H1 (cell line): Measurements from ENCODE around the gene SFXN2. TPM values are rescaled to one million over a fixed set of nuclear protein-coding genes. Genes with fewer than 3 reads are reported as not detected.

Experiments
- CBX5 ChIP-seq: fragments of 300-800, 300-1000 bp; sonication (generic); IDR thresholded peaks from 2 replicates; pipeline ENCODE4 v1.7.1; 2016; ENCODE audit warnings: antibody characterized with exemption, low read length, low read depth
- CHD1 ChIP-seq: IDR thresholded peaks from 2 replicates; pipeline ENCODE4 v1.6.1; 2012; ENCODE audit warnings: low read depth, low read length, improper control_type of control experiment
- JUND ChIP-seq: IDR thresholded peaks from 2 replicates; pipeline ENCODE4 v1.6.1; 2011; ENCODE audit warnings: mild to moderate bottlenecking, improper control_type of control experiment, low read length
- MAFK ChIP-seq: IDR thresholded peaks from 2 replicates; pipeline ENCODE4 v1.6.1; 2012; ENCODE audit warnings: low read depth, mild to moderate bottlenecking, improper control_type of control experiment, low read length
- RFX5 ChIP-seq: IDR thresholded peaks from 2 replicates; pipeline ENCODE4 v1.6.1; 2011; ENCODE audit warnings: low read depth, low read length, improper control_type of control experiment, borderline replicate concordance
- USF2 ChIP-seq: IDR thresholded peaks from 2 replicates; pipeline ENCODE4 v1.6.1; 2011; ENCODE audit warnings: low read length, improper control_type of control experiment
- polyA plus RNA-seq, 7 experiments: library from polyadenylated mRNA; depleted of rRNA in 3 of 7; stranded (reverse) in 5 of 7; unstranded in 2 of 7; fragments of >200 nt in 5 of 7; fragments of 200-250 nt in 2 of 7; gene quantifications; 1 replicate in 5 of 7; 2 replicates in 1 of 7; 4 replicates in 1 of 7; pipeline versions ENCODE4 v1.2.1 to v1.2.3, GENCODE V29; 2011 to 2013; ENCODE audit warnings: missing spikeins in 2 of 7, mixed read lengths in 2 of 7
- total RNA-seq: library from RNA; stranded (reverse); fragmentation: NEBNext Ultra II Directional; extraction: Animal tissue kit (Norgen Biotek cat#: 25700); gene quantifications from 2 replicates; pipeline ENCODE4 v1.2.1, GENCODE V29; 2021

Gene SFXN2
- total and polyA plus RNA-seq, 2 of the 8 experiments (the other 6 are each of a cell fraction or from before 2014, with no cell fraction given), result 20.5 to 23.5 TPM

DNA sequence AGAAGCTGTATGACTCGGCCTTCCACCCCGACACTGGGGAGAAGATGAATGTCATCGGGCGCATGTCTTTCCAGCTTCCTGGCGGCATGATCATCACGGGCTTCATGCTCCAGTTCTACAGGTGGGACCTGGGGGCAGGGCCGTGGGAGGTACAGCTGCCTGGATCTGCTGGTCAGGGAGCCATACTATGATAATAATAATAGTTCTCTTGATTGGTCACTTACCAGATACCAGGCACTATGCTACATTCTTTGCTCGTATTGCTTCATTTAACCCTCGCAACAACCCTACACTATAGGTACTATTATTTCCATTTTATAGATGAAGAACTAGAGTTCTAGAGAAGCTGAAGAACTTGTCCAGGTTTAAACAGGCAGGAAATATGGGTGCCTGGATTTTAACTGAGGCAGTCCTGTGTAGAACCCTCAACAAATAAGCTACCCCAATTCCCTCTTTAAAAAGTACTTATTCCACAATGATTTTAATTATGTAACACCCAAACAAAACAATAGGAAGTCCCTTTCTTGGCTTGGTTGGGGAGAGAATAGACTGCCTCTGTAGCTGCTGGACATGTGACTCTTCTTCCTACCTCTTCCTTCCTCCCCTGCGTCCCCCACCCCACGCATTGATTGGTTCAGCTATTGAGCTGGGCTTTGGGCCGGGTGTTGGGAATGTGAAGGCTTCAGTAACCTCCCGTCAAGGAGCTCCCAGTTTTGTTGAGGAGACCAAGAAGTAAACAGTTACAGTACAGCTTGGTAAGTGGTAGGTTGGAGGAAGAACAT lies 12.8 kb downstream of the SFXN2 start (continued):
- TF ChIP-seq USF2 (no peak), RFX5 (no peak), CHD1 (no peak), MAFK (no peak), JUND (no peak), CBX5 (no peak)
